HG03159 (cell line): ENCODE data around the gene CYP2A6.

Experiments used
- ATAC-seq: cut with Tn5 transposase; IDR thresholded peaks from one replicate; pipeline ENCODE4 v1.9.1; 2021; ENCODE audit warnings: mild to moderate bottlenecking, moderate library complexity; ENCODE audit not compliant: unreplicated experiment

The CYP2A6 gene

DNA sequence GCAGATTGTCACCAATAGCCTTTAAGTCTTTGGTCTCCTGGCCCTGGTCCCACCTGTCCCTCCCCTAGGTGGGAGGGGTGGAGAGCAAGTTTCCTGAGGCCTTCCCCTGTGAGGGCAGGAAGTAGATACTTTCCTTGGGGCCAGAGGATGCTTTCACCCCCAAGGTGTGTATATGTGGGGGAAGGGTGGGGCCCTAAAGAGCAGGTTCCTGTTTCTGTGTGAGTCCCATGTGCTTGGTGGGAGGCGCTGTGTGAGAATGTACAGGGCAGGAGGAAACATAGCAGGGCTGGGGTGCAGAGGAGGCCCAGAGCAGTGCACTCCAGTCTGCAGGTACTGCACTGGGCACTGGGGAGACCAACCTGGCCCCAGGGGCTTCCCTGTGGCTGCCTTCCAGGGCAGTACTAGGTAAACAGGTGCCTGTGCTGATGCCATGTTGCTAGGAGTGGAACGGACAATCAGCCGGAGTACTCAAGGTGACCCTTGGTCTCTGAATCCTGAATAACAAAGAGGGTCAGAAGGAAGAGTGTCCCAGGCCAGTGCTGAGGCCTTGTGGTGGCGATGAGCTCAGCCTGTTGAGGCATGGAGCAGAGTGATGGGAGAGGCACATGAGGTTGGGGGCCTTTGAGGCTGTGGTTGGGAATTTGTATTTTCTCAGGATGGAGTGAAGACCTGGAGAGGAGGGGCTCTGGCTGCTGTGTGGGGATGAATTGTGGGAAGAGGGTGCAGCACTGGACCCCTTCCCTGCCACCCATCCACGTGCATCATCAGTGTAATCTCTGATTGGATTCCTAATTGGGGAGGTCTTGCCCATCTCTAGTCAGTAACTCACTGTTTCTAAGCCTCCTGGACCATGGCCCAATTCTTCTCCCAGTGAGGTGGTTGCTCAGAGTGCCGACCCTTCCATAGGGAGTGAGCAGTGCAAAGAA lies 46.1 kb downstream of the CYP2A6 start:
- ATAC-seq: no peak

DNA sequence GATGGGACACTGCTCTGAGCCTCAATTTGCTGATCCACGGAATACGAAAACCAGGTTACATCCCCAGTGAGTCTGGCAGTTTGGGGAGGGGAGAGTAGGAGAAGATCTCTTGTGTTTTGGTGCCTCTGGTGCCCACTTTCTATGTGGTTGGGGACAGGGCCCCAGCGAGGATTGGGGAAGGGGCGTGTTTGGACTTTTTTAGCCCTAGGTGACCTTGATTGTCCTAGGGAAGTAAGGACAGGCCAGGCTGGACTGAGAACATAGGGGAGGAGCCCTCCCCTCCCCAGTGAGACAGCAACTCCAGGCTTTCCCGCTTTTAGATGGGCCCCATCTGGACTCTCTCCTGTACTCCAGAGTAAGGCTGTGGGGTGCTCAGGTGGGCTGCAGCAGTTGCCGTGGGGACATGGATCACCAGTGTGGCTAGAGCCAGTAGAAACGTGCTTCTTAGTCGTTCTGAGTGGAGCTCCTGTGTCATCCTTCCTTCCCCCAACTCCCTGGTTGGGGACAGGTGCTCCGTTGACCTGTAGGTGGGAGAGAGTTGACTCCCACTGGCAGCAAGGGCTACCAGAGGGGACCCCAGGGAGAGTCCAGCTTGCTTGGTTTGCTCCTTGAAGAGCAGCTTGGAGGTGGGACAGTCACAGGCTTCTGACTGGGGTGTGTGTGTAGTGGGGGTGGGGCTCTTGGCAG lies 46.9 kb downstream of the CYP2A6 start:
- no peak for ATAC-seq

DNA sequence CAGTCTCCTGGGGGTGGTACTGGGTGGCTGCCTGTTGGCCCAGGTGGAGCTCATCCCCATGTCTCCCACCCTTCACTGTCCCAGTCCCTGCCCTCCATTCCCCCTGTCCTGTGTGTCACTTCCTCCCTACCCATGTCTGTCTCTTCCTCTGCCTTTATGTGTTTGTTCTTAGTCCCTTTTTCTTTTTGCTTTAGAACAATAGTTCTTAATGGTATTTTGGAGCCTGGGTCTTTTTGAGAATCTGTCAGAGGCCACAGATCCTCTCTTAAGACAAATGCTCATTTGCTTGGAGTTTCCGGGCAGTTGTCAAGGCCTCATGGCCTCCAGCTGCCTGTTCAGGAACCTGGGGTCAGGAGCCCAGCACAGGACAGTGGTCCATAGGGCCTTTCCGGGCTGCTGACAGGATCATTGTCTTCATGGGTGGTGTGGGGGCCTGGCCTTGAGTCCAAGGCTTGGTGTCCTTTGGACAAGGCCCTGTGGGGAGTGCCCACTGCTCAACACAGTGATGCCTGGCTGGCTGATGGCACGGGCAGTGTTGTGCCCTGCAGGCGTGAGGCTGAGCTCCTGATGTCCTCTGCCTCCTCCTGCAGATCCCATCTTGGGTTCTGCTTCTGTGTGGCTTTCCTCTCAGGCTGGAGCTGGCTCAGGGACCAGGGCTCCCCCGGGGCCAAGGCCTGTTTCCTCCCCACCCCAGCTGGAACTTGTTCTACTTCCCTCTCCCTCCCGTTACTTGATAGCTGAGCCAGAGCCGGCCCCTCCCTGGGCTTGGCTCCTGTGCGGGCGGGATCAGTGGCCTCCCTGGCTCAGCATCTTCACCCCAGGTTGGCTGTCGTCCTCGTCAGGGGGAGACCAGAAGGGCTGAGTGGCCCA lies 47.7 kb downstream of the CYP2A6 start:
- no peak for ATAC-seq

DNA sequence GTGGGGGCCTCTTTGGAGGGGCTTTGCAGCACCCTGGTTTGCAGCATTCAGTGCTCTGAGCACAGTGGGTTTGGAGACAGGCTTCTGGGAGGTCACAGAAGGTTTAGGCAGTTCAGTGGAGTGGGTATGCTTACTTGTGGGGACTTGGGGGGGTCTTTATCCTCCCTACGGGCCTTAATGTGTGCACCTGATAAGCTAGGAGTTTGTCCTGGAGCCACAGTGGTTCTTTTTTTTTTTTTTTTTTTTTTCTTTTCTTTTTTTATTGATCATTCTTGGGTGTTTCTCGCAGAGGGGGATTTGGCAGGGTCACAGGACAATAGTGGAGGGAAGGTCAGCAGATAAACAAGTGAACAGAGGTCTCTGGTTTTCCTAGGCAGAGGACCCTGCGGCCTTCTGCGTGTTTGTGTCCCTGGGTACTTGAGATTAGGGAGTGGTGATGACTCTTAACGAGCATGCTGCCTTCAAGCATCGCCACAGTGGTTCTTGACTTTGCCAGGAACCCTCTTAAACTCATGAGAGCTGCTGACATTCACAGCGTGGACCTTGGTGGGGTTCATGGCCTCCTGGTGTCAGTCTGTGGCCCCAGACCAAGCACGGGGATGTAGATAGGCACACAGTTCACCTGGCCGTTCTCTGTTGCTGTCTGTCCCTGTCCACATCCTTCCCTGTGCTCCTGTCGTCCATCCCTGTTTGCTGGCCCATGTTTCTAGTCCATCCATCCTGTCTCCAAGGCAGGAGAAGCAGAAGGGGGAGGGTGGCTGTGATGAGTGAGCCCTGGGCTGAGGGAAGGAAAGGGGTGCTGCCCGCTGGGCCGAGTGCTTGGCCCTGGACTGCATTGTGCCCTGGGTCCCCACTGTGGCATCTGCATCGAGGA lies 48.6 kb downstream of the CYP2A6 start:
- ATAC-seq: no peak

DNA sequence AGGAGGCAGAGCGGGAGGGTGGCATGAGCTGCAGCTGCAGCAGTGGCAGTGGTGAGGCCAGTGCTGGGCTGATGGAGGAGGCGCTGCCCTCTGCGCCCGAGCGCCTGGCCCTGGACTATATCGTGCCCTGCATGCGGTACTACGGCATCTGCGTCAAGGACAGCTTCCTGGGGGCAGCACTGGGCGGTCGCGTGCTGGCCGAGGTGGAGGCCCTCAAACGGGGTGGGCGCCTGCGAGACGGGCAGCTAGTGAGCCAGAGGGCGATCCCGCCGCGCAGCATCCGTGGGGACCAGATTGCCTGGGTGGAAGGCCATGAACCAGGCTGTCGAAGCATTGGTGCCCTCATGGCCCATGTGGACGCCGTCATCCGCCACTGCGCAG lies 49.3 kb downstream of the CYP2A6 start:
- ATAC-seq: no peak

DNA sequence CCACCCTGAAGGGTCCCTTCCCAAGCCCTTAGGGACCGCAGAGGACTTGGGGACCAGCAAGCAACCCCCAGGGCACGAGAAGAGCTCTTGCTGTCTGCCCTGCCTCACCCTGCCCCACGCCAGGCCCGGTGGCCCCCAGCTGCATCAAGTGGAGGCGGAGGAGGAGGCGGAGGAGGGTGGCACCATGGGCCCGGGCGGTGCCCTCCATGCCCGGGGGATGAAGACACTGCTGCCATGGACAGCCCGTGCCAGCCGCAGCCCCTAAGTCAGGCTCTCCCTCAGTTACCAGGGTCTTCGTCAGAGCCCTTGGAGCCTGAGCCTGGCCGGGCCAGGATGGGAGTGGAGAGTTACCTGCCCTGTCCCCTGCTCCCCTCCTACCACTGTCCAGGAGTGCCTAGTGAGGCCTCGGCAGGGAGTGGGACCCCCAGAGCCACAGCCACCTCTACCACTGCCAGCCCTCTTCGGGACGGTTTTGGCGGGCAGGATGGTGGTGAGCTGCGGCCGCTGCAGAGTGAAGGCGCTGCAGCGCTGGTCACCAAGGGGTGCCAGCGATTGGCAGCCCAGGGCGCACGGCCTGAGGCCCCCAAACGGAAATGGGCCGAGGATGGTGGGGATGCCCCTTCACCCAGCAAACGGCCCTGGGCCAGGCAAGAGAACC lies 49.8 kb downstream of the CYP2A6 start:
- ATAC-seq: no peak

DNA sequence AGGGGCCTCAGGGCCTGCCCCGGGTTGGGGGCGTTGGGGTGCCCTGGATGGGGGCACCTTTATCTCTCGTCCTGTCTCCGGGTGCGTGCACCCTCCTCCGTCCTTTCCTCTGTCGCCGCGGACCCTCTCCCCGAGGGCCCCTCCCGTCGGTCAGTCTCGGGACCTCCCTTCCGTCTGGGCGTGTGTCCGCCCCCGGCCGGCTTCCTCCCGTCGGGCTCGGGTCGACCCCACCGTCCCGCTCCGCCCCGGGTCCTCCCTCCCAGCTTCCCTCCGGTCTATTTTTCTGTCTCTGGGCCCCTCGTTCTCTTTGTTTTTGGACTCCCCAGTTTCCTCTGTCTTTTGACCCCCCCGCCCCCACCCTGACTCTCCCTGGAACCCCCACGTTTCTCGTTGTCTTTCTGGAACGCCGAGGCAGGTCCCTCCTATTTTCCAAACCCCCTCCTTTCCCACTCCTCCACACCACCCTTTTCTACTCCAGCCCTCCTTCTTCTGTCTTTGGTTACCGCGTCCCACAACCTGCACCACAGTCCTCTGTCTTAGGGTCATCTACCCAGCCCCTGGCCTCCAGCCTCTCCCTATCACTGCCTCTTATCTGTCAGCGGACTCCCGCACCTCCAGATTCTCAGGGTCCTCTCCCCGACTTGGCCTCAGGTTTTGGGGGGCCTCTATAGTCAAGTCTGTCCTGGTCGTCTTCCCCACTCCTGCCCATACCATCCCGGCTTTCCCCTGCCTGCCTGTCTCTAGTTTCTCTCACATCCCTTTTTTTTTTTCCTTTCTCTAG lies 50.5 kb downstream of the CYP2A6 start:
- ATAC-seq: no peak

DNA sequence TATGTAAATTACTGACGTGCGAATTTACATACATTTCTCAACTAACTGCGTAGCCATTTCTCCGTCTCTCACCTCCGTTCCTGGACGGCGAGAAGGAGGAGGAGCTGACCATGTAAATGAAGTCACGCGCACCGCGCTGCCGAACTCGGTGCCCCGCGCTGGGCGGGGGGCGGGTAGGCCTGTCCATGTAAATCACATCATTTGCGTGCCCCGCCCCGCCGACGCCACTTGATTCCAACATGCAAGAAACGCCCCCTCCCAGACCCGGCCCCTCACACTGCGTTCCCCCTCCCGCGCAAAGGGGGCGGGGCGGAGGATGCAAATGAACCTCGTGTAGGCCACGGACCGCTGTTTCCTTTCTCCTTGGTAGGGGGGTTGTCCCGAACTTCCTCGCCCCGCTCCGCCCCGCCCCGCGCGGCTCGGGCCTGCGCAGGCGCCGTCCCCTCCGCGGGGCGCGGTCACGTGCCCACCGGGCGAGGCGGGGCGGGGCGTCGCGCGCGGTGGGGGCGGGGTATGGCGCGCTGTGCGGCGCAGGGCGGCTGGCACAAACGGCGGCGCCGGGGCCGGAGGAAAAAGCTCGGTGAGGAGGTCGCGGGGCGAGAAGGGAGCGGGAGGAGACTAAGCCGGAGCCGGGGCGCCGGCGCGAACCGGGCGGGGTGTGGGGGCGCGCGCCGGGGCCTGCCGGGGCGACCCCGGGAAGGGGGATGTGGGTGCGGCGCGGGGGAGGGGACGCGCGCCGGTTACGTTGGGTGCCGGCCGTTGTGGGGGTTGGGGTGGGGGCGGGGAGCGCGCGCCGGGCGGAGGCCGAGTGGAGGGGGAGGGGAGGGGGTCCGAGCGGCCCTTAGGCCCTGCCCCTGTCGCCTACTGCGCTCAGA lies 51.3 kb downstream of the CYP2A6 start, which contains the start of gene EGLN2:
Gene EGLN2 (plus strand): TSS at position 509 of the 875 bp plus-strand sequence. CDS start 1,382 bp downstream, outside the sequence.
- ATAC-seq: peak; percentile 73

DNA sequence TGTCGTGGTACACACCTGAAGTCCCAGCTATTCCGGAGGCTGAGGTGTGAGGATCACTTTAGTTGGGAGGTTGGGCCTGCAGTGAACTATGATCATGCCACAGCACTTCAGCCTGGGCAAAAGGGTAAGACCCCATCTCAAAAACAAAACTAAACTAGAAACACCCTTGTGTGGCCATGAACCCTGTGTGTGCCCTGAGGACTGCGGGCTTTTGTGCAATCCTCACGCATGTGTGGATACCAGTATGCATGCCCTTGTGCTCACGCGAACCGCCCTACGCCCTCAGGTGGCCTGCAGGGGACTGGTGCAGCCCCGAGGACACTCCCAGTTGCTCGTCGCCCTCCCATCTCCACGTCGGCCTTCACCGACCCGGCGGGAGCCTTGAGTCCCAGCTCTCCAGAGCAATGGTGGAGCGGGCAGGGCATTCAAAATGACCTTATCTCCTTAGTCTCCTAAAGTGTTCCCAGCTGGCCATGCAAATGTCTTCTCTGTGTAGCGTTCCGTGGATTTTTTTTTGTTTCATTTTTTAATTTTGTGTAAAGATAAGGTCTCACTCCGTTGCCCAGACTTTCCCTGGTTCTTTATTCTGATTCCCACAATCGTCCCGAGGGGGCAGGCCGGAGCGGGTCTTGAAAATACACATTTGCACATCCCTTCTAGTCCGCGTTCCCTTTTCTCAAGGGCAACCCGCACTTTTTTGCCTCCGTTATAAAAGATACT lies 52.1 kb downstream of the CYP2A6 start:
- peak; percentile 22 for ATAC-seq

DNA sequence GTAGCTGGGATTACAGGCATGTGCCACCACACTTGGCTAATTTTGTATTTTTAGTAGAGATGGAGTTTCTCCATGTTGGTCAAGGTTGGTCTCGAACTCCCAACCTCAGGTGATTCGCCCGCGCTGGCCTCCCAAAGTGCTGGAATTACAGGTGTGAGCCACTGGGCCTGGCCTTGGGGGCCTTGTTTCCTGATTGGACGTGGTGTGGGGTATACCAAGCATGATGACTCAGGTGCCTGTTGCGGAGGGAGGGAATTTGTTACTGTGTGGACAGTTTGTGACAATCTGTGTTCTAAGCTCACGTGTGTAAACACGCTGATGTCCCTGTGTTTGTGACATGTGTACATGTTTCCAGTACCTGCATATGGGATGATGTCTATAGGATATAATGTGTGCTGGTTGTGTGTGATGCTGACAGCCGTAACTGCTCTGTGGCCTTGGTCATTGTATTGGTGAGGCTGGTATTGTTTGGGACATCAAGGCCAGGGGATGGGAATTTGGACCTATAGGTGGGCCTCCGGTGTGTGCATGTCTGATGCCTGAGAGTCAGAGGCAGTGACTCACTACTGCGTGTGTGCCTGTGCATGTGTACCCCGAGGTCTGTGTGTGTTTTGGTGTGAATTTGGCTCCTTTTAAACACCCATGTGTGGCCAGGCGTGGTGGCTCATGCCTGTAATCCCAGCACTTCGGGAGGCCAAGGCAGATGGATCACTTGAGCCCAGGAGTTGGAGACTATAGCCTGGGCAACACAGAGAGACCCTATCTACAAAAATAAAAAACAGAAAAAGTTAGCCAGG lies 52.9 kb downstream of the CYP2A6 start:
- no peak for ATAC-seq
